ENCODE measurements around the gene ING3.

ING3 gene

DNA sequence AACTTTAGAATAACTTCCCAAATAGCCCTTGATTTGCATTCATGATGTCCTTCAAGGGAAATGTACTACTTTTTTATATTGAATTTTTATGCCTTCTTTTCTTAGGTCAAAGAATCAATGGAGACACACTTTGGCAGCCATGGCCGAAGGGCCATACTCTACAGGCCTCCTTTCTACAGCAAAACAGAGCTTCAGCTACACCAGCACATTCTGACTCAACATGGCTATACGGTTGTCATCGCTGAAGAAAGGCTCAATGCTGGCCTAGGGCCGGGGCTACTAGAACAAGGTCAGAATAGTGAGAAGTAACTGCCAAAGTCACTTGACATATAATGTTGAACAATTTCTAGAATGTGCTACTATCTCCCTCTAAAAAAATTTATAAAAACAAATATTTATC lies 65.0 kb downstream of the ING3 start:
- TF ChIP-seq SPI1 (IDR thresholded peaks at IDR 0.05; ENCODE audit: borderline replicate concordance, low read depth) (no peak), GABPA (IDR thresholded peaks at IDR 0.05; ENCODE audit: low read depth) (no peak), POLR2AphosphoS5 (IDR thresholded peaks at IDR 0.05; ENCODE audit: low read depth) (no peak)
- TF ChIP-seq, protein P1, sequence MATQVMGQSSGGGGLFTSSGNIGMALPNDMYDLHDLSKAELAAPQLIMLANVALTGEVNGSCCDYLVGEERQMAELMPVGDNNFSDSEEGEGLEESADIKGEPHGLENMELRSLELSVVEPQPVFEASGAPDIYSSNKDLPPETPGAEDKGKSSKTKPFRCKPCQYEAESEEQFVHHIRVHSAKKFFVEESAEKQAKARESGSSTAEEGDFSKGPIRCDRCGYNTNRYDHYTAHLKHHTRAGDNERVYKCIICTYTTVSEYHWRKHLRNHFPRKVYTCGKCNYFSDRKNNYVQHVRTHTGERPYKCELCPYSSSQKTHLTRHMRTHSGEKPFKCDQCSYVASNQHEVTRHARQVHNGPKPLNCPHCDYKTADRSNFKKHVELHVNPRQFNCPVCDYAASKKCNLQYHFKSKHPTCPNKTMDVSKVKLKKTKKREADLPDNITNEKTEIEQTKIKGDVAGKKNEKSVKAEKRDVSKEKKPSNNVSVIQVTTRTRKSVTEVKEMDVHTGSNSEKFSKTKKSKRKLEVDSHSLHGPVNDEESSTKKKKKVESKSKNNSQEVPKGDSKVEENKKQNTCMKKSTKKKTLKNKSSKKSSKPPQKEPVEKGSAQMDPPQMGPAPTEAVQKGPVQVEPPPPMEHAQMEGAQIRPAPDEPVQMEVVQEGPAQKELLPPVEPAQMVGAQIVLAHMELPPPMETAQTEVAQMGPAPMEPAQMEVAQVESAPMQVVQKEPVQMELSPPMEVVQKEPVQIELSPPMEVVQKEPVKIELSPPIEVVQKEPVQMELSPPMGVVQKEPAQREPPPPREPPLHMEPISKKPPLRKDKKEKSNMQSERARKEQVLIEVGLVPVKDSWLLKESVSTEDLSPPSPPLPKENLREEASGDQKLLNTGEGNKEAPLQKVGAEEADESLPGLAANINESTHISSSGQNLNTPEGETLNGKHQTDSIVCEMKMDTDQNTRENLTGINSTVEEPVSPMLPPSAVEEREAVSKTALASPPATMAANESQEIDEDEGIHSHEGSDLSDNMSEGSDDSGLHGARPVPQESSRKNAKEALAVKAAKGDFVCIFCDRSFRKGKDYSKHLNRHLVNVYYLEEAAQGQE (IDR thresholded peaks at IDR 0.05; ENCODE audit: insufficient replicate concordance, low read depth) = no peak
- TF ChIP-seq, protein P2, sequence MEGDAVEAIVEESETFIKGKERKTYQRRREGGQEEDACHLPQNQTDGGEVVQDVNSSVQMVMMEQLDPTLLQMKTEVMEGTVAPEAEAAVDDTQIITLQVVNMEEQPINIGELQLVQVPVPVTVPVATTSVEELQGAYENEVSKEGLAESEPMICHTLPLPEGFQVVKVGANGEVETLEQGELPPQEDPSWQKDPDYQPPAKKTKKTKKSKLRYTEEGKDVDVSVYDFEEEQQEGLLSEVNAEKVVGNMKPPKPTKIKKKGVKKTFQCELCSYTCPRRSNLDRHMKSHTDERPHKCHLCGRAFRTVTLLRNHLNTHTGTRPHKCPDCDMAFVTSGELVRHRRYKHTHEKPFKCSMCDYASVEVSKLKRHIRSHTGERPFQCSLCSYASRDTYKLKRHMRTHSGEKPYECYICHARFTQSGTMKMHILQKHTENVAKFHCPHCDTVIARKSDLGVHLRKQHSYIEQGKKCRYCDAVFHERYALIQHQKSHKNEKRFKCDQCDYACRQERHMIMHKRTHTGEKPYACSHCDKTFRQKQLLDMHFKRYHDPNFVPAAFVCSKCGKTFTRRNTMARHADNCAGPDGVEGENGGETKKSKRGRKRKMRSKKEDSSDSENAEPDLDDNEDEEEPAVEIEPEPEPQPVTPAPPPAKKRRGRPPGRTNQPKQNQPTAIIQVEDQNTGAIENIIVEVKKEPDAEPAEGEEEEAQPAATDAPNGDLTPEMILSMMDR (IDR thresholded peaks at IDR 0.05; ENCODE audit: insufficient read depth, low read length) = no peak
- H3K27me3 ChIP-seq (ENCODE audit: insufficient read depth, poor library complexity, severe bottlenecking) = no peaks in the 10 kb centered on the region
- H3K4me3 ChIP-seq (replicated peaks; ENCODE audit: insufficient read depth, low read length) = no peak overlapping the region

DNA sequence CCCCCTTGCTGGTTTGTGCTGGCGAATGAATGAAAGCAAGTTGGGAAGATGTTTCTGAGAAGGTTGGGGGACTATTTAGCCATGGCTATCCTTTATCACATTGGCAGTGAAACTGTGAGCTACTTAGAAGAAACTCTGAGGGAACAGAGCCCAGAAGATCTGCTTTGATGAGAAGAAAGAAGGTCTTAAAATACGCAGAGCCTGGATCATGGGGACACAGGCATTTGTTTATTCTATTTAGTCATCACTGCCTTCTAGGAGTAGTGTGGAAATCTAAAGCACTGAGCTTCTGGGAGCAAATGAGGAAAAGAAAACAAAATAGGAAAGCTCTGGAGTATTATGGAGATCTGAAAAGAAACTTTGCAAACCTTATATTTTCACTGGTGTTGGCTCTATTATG lies 66.4 kb downstream of the ING3 start:
- no peak for DNase-seq (ENCODE audit: low read depth in 1 of 2, low spot score in 1 of 2)

More for the DNA sequence above, 65.0 kb downstream of the ING3 start:
- no peak for DNase-seq (ENCODE audit: low read depth in 1 of 2, low spot score in 1 of 2)
- H3K27ac ChIP-seq (replicated peaks) = no peak overlapping the region

DNA sequence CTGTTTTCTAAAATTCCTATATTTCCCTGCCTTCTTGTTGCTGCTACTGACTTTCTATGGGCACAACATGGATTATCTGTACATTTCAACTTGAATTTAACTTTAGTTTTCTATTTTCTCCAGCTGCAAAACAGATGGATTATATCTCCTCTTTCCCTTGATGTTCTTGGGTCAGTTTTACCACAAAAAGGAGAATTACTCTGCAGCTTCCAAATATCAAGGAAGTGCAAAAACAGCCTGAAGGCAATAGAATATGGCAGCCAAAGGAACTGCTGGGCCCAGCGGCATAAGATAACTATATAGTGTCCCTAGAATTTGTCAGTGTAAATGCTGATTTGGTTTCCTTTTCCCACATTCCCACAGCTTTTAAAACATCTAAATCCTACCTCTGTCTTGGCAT lies 67.0 kb downstream of the ING3 start:
- TF ChIP-seq, protein P1 (IDR thresholded peaks at IDR 0.05; ENCODE audit: insufficient replicate concordance, low read depth) = no peak
- TF ChIP-seq SPI1 (IDR thresholded peaks at IDR 0.05; ENCODE audit: borderline replicate concordance, low read depth) (no peak), POLR2AphosphoS5 (IDR thresholded peaks at IDR 0.05; ENCODE audit: low read depth) (no peak), GABPA (IDR thresholded peaks at IDR 0.05; ENCODE audit: low read depth) (no peak)
- TF ChIP-seq, protein P2 (IDR thresholded peaks at IDR 0.05; ENCODE audit: insufficient read depth, low read length) = no peak
- Histone ChIP-seq H3K4me3 (replicated peaks; ENCODE audit: insufficient read depth, low read length) (no peak overlapping the region), H3K27ac (replicated peaks) (no peak overlapping the region), H3K27me3 (ENCODE audit: insufficient read depth, poor library complexity, severe bottlenecking) (no peaks in the 10 kb centered on the region)
- DNase-seq (ENCODE audit: low read depth in 1 of 2, low spot score in 1 of 2) = no peak

More for the DNA sequence above, 66.4 kb downstream of the ING3 start:
- TF ChIP-seq, protein P2 (IDR thresholded peaks at IDR 0.05; ENCODE audit: insufficient read depth, low read length) = no peak
- TF ChIP-seq SPI1 (IDR thresholded peaks at IDR 0.05; ENCODE audit: borderline replicate concordance, low read depth) = no peak
- Histone ChIP-seq H3K27ac (replicated peaks) (no peak overlapping the region), H3K27me3 (ENCODE audit: insufficient read depth, poor library complexity, severe bottlenecking) (no peaks in the 10 kb centered on the region), H3K4me3 (replicated peaks; ENCODE audit: insufficient read depth, low read length) (no peak overlapping the region)

DNA sequence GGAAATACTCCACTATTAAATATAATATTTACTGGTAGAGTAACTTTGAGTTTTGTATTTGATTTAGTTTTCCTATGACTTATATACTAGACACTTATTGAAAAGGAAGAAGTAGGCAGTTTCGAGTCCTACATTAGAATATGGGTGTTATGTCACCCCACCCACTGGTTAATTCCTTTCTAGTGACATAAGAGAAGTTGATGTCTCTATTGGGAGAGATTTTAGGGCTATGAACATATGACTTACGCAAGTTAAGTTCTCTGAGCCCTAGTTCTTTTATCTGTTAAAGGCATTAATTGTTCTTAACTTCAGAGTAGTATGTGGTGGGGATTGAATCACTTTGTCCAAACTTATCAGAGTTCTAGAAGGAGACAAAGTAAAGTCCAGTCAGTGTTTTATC lies 68.4 kb downstream of the ING3 start:
- DNase-seq (ENCODE audit: low read depth in 1 of 2, low spot score in 1 of 2) = no peak
- no peak overlapping the region for H3K27ac ChIP-seq (replicated peaks)
- TF ChIP-seq, protein P1 (IDR thresholded peaks at IDR 0.05; ENCODE audit: insufficient replicate concordance, low read depth) = no peak
- no peaks in the 10 kb centered on the region for H3K27me3 ChIP-seq (ENCODE audit: insufficient read depth, poor library complexity, severe bottlenecking)
- H3K4me3 ChIP-seq (replicated peaks; ENCODE audit: insufficient read depth, low read length) = no peak overlapping the region
